A549 treated with RU486 at 1 μM for 4 hours (cell line): ENCODE data around the gene PTCRA. TPM values are rescaled to one million over a fixed set of nuclear protein-coding genes. Genes with fewer than 3 reads are reported as not detected.

Experiments used
- total RNA-seq: library from RNA; stranded (reverse); fragments of 200-300 nt; extraction: Qiagen RNA extraction; gene quantifications from 5 replicates; pipeline ENCODE4 v1.2.3, GENCODE V29; 2022; ENCODE audit warnings: low read depth

The PTCRA gene, protein sequence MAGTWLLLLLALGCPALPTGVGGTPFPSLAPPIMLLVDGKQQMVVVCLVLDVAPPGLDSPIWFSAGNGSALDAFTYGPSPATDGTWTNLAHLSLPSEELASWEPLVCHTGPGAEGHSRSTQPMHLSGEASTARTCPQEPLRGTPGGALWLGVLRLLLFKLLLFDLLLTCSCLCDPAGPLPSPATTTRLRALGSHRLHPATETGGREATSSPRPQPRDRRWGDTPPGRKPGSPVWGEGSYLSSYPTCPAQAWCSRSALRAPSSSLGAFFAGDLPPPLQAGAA
- total RNA-seq, result not detected in 5 replicates

DNA sequence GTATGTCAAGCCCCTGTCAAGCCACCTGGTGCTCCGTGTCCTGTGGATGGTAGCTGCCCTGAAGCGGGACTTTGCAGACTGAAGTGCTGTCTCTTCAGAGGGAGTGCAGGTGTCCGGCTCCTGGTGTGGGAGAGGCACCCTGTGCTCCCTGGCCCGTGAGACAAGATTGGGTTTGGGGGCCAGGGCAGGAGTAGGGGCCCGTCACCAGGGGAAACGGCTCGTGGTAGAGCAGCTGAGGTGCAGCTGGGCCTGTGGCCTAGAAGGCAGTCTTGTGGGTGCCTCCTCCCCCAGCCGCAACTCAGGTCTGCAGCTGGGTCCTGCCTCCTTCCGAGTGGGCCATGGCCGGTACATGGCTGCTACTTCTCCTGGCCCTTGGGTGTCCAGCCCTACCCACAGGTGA, at the start of gene PTCRA:
Gene PTCRA (plus strand): TSS at position 322 of the 400 bp plus-strand sequence. CDS start 17 bp downstream, at position 339.

DNA sequence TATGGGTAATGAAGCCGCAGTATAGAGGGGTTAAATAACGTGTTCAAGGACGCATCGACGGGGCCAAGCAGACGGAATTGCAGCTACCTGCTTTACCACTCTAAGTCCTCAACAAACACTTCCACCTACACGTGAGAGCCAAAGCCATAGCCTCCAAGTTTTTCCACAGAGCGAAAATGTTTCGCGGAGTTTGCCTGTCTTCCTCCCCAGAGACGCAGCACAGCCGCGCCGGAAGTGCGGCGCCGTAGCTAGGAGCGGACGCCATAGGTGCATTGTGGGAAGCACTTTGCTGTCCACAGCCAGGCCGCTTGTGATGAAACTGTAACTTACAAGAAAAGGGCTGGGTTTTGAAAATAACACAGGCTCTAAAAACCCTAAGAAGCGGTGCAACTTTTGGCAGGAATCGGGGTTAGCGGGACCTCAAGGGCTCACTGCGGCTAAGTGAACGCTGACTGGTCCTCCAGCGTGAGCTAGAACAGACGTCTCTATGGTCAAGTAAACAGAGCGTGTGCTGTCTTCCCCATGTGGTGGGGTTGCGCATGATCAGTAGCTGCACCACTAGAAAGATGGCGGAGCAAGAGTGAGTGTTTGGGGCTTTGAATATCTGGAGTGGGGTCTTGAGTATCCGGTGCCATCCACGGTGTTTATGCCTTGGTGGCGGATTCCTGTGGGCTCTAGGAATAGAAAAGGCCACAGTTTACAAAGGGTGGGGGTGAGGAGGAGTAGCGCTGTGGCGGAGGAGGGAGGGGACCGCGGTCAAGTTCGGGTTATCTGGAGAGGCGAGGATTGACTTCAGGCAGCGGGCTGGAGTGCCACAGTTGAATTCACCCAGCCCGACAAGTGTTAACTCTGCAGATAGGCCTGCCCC, 36.2 kb upstream of the PTCRA start, which contains the start of gene RPL7L1:
Gene RPL7L1 (plus strand): TSS at position 245 of the 868 bp plus-strand sequence. CDS start 295 bp downstream, at position 540.

DNA sequence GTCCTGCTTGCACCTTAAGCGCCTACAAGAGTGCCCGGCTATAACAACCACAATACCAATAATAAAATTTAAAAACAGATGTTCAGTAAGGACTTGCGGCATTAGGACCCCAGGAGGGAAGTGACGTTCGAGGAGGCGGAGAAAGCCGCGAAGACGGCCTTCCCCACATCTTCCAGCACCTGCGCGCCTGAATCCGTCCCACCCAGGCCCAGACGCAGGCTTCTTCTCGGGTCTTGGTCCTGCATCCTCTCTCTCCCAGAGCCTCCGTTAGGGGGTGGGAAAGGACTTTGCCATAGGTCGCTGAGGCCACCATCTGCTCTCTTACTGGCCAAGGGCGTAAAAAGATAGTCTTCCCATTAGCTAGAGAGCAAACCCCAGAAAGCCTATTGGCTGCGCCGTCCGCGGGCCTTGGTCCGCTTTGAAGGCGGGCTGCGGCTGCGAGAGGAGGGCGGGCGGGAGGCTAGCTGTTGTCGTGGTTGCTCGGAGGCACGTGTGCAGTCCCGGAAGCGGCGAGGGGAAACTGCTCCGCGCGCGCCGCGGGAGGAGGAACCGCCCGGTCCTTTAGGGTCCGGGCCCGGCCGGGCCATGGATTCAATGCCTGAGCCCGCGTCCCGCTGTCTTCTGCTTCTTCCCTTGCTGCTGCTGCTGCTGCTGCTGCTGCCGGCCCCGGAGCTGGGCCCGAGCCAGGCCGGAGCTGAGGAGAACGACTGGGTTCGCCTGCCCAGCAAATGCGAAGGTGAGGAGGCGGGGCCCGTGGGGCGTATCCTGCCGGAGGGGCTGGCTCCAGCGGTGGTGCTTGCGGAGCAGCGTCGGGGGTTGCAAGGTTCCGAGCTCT, 13.3 kb downstream of the PTCRA start, which contains the start of gene CNPY3:
Gene CNPY3 (plus strand): TSS at position 495 of the 835 bp plus-strand sequence. CDS start 91 bp downstream, at position 586.

DNA sequence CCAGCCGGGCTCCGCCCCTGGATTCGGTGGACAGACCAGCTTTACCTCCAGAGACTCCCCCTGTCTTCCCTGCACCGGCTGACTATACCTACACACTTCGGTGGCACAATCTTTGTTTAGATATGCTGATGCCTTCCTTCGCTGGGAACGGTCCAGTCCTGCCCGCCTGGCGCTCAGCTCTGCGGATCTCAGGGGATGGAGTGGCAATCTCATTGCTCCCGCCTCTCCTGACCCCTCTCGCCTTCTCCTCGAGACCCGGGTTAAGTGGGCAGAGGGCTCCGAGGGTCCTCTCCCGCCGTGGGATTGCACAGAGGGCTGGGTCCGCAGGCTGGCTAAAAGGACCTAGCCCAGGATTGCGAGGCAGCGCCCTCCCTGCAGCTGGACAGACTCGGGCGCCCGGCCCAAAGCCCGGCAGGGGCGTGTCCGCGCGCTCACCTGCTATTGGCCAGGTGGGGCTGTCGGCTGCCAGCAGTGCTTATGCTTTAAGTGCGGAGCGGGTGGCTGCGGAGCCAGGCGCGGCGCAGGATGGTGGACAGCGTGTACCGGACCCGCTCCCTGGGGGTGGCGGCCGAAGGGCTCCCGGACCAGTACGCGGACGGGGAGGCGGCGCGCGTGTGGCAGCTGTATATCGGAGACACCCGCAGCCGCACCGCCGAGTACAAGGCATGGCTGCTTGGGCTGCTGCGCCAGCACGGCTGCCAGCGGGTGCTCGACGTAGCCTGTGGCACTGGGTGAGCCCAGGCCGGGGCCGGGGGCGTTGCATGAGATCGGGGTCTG, 44.6 kb downstream of the PTCRA start, which contains the start of gene GNMT:
Gene GNMT (plus strand): TSS at position 512 of the 777 bp plus-strand sequence. CDS start 14 bp downstream, at position 526.

Other genes with a start within 250 kb of the PTCRA start
- not detected in 5 replicates for gene PRPH2, start 193.5 kb upstream of the PTCRA start, total RNA-seq
- gene TBCC, start 169.9 kb upstream of the PTCRA start, total RNA-seq, result 13.8 to 18.5 TPM (median 17.0 TPM) in 5 replicates
- 2.2 to 3.3 TPM (median 3.1 TPM) in 5 replicates for gene BICRAL, start 134.0 kb upstream of the PTCRA start, total RNA-seq
- 68.4 to 100 TPM (median 71.5 TPM) in 5 replicates for gene RPL7L1, start 36.4 kb upstream of the PTCRA start, total RNA-seq
- 36.6 to 45.7 TPM (median 42.7 TPM) in 5 replicates for gene CNPY3, start 13.4 kb downstream of the PTCRA start, total RNA-seq
- gene GNMT, start 44.7 kb downstream of the PTCRA start, total RNA-seq, result 0.18 to 0.24 TPM (median 0.19 TPM) in 3 of 5 replicates, not detected in the others
- 5.0 to 9.2 TPM (median 7.5 TPM) in 5 replicates for gene PEX6, start 63.1 kb downstream of the PTCRA start, total RNA-seq
- gene PPP2R5D, start 68.5 kb downstream of the PTCRA start, total RNA-seq, result 25.0 to 28.8 TPM (median 26.9 TPM) in 5 replicates
- 90.8 to 113 TPM (median 93.1 TPM) in 5 replicates for gene MEA1, start 97.9 kb downstream of the PTCRA start, total RNA-seq
- gene KLHDC3, start 98.2 kb downstream of the PTCRA start, total RNA-seq, result 26.1 to 32.1 TPM (median 30.4 TPM) in 5 replicates
- 67.5 to 87.2 TPM (median 72.5 TPM) in 5 replicates for gene RRP36, start 105.6 kb downstream of the PTCRA start, total RNA-seq
- 5.9 to 8.0 TPM (median 7.1 TPM) in 5 replicates for gene CUL7, start 137.8 kb downstream of the PTCRA start, total RNA-seq
- 55.2 to 71.0 TPM (median 62.7 TPM) in 5 replicates for gene MRPL2, start 143.4 kb downstream of the PTCRA start, total RNA-seq
- gene KLC4, start 143.6 kb downstream of the PTCRA start, total RNA-seq, result 5.6 to 8.1 TPM (median 7.2 TPM) in 5 replicates
- gene PTK7, start 160.3 kb downstream of the PTCRA start, total RNA-seq, result 4.1 to 5.1 TPM (median 4.4 TPM) in 5 replicates